CD4-positive, alpha-beta T cell treated with Interferon alpha-2 for 1 hour (primary cell): ENCODE measurements around the gene BST1.
"Not testable (repeated sequence)": the region's sequence is repeated elsewhere in the genome, so short reads cannot be mapped to it uniquely, and the experiment has no call there.

Source experiments
- DNase-seq, 2 donors: peaks; one replicate each; pipeline ENCODE4 v3.0.0-alpha.2; 2020 to 2022

Gene BST1

GRCh38 chr4:15714141-15714540, 11.3 kb downstream of the BST1 start:
- DNase-seq: no peak

DNA sequence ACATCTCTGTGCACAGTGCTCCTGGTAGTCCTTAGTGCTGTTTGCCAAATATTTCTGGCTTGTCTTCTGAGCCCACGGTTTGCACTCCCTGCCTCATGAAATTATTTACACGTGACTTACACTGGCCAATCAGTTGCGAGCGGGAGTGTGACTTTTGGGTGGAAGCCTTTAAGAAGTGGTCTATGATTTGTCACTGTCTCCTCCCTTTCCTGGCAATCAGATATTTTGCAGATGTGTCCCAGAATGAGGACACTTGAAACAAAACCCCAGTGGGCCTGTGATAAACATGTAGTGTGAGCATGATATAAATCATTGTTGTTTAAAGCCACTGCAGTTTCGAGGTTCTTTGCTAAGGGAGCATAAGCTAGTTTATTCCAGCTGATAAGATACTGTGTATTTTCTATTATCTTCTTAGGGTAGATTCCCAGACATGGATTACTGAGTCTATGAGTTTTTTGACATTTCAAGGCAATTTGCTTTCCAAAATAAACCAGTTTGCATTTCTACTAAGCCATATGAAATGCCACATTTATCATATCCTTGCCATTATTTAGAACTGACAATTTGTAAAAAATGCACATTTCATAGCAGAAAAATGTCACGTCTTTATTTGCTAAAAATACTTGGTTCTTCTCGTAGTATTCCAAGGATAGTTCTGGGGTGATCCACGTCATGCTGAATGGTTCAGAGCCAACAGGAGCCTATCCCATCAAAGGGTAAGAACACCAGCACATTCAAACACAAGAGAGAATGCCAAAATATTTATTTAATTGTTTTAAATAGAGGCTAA, 12.0 kb downstream of the BST1 start:
- DNase-seq: no peak

DNA sequence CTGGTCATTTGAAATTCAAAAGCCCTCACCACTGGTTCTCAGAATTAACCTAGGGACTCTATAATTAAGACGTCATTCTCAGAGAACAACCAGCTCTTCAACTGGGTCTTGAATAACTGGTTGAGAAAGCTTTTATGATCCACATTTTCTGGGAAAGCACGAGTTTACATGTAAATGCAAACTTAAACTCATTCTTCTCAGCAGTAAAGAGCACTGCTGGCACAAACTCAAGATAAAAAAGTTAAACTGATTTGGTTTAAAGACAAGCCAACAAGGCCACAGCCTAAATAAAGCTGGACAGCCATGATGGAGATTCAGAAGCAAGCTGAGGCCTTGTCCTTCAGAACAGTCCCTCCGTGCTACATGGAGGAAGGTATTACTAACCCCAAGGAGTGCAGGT, 13.2 kb downstream of the BST1 start:
- no peak for DNase-seq

DNA sequence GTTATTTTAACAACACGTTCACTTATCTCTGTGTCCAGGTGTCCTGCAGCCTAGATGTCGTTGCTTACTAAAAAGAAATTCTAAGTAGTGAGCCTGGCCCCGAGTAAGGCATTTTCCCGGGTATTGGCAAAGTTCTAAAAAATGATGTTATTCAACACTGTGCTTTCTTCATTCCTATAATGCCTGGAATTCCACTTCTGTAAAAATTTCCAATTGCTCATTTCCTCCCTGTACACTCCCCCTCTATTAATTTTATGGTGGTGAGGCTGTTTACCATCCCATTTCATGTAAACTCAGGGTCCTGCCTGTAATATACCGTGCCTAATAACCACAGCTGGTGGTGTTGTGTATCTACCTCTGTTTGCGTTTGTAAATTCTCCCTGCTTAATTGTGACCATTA, 14.2 kb downstream of the BST1 start:
- DNase-seq: no peak

- no peak for DNase-seq
These were observed 15.0 kb downstream of the BST1 start for GRCh38 chr4:15717657-15718416.

DNA sequence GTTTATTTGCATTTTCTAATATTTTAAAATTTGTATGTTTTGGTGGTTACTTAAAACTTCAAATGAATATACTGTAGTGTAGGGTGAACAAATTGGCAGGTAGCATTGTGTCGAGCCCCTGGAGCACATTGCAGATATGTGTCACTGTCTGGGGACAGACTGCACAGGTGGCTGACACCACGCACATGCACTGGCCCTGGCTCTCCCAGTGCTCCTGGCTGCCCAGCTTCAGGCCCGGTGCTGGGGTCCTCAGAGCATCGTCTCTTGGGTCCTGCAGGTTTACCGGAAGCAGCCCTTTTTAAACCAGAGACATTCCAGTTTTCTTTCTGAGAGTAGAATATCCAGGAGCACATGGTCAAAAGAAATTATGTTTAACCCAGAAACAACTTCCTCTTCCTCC, 15.6 kb downstream of the BST1 start:
- DNase-seq: no peak

DNA sequence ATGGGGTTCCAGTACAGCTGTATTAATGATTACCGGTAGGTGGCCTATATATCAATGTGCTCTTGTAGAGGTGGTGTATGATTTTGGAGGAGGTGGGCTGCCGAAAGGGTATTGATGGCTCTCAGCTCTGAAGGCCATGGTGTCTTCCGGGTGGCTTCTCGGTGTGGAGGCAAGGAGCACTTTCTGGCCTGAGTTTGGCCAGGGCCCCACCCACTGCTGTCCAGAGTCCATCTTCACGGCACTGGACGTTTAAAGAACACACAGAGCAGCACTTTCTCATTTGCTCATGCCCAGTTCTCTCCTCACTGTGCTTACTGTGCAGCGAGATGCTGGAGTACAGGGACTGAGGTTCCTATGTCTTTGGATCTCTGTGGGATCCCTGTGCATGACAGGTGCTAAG, 16.1 kb downstream of the BST1 start:
- no peak for DNase-seq

GRCh38 chr4:15719506-15719905, 16.6 kb downstream of the BST1 start:
- no peak for DNase-seq

DNA sequence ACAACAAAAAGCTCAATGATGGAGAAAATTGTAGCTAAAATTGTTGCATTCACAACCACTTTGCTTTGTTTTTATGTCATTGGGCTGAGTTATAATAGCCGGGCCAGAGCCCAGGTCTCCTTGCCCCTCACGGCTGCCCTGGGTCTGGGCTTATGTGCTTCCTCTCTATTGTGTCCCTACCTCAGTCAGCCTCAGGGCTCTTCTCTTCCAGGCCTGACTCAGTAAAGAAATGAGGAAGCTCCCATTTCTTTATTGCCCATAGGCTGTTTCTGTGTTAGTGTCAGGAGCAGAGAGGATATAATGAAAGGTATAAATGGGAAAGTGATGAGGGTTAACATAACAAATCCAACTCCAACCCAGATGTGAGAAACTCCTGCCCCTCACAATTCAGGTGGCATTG, 18.0 kb downstream of the BST1 start:
- DNase-seq: no peak

DNA sequence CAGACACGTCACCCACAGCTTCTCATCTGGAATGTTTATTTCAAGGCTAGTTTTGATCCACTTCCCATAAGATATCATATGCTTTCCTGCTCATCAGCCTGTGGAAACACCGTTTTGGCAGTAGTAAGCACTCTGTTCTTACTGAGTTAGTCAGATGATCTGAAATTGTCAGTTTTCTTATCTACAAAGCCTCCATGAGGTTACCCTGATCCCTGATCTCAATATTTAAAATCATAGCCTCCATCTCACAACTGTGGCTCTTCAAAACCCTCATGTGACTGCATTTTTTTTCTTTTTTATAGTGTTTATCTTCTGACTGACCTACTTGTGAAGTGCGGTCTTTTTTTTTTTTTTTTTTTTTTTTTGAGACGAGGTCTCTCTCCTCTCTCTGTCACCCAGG, 22.7 kb downstream of the BST1 start:
- no peak for DNase-seq

DNA sequence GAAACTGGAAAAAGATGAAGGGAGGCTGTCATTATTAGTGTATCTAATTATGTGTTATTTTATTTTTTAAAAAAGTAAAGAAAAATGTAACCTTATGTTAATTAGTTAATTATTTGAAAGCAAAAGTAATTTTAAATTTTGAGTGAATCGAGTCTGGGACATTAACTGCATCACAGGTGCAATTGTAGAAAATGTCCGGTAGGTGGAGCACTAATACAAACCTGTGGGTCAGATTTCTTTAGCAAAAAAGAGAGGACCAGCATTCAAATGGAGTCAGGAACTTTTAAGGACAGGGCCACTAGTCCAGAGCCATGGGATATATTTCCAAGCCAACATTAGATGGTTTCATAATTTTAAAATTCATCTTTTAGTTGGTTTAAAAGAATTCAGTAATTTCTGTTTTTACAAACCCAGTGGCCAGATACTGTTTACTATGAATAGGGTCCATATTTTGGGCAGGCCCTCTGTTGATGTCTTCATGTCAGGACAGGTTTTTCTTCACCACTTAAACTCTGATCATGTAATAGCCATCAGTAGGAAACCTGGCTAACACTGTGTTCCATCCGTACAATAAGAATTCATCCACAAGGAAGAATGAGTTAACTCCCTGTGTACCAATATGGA, 27.2 kb downstream of the BST1 start:
- DNase-seq: peak; percentile 28 to 69

DNA sequence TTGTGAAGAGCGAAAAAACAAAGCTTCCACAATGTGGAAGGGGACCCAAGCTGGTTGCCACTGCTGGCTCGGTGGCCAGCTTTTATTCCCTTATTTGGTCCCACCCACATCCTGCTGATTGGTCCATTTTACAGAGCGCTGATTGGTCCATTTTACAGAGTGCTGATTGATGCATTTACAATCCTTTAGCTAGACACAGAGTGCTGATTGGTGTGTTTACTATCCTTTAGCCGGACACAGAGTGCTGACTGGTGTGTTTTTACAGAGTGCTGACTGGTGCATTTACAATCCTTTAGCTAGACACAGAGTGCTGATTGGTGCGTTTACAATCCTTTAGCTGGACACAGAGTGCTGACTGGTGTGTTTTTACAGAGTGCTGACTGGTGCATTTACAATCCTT, 30.2 kb downstream of the BST1 start:
- not testable (repeated sequence) for DNase-seq

GRCh38 chr4:15735536-15735935, 32.7 kb downstream of the BST1 start:
- no peak for DNase-seq

GRCh38 chr4:15736514-15737050, 33.7 kb downstream of the BST1 start:
- DNase-seq: no peak

- DNase-seq: no peak
These were observed 34.4 kb downstream of the BST1 start for GRCh38 chr4:15737255-15737654.

GRCh38 chr4:15738877-15739276, 36.0 kb downstream of the BST1 start:
- no peak for DNase-seq

DNA sequence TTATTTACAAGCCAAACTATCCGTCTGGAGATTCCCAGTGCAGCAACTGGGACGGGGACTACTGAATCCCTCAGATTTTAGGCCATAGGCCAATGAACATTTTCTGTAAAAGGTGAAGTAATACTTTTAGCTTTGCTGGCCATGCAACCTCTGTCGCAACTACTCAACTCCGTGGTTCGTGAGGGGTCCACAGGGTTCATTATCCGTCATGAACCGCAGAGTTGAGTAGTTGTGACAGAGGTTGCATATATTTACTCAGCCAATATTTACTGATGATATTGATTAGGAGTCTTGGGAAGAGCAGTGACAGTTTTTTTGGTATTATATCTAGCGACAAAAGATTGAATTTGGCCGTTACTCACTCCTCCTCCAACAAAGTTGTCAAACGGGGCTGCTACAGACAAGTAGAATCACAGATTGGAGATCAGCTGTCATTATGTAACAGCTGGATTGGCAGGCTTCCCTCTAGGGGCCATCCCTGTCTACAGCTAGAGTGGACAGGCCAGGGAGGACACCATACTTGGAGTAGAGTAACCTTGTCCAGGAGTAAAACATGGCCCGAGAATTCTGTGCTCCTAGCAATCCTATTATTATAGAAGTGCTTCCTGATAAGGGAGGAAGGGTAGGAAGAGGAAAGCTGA, 38.0 kb downstream of the BST1 start:
- no peak for DNase-seq

- DNase-seq: no peak
These were observed 39.3 kb downstream of the BST1 start for GRCh38 chr4:15742083-15742582.

- DNase-seq: no peak
These were observed 39.8 kb downstream of the BST1 start for GRCh38 chr4:15742637-15743036.

DNA sequence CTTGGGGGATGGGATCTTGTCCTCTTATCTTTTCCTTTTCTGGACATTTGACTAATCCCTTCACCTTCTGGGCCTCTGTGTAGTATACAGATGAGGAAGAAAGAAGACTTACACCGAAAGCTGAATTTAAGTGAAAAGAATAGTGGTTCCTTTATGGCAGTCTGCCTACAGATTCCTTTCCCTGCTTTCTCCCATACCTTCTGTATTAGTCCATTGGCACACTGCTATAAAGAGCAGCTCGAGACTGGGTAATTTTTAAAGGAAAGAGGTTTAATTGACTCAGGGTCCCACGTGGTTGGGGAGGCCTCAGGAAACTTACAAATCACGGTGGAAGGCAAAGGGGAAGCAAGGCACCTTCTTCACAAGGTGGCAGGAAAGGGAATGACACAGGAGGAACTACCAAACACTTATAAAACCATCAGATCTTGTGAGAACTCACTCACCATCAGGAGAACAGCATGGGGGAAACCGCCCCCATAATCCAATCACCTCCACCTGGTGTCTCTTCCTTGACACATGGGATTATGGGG, 41.2 kb downstream of the BST1 start:
- no peak for DNase-seq

DNA sequence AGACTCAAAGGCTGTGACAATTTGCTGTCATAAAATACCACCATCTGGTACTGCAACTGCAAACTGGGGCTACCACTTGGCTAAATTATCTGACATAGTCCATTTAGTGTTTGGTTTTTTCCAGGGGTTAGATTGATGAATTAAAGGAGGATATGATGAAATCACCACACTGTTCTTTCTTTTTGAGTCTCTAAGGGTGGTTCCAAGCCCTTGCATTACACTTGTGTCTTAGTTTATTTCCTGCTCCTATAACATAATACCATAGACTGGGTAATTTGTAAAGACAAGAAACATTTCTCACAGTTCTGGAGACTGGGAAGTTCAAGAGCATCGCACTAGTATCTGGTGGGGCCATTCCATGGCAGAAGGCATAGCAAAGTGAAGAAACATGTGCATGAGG, 43.2 kb downstream of the BST1 start:
- no peak for DNase-seq

GRCh38 chr4:15749001-15749400, 46.1 kb downstream of the BST1 start:
- DNase-seq: no peak

GRCh38 chr4:15751153-15751552, 48.3 kb downstream of the BST1 start:
- no peak for DNase-seq
